ENCODE measurements around the gene RNF149.

DNA sequence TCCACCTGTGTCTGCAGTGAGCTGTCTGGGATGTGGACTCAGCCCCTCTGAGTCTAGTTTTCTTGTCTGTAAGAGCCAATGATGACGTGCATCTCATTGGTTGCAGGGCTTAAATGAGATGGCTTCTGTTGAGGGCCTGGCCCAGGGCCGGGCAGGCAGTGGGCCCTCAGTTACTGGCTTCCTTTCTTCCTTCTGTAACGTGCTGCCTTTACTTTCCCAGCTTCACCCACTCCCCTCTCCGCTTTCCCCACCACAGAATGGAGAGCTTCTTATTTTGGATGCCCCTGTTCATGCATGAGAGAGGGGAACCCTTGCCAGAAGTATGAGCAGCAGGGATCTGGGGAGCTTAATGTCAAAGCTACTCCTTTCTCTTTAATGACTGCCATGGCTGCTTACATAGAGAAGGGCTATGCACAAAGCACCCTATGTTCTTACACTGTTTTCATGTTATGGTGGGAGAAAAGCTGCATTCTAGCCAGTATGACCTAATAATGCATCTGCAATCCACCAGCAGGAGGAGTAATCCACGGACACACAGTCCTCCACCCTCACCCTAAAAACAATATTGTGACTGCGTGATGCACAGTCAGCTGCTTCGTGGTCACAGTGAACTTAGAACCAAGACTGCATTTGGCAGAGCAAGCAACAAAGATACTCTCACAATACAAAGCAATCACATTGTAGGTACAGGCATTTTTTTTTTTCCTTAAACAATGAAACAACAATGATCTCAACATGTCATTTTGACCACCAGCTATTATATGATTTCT is 41.6 kb upstream of the RNF149 start:
- TF ChIP-seq, protein P1, sequence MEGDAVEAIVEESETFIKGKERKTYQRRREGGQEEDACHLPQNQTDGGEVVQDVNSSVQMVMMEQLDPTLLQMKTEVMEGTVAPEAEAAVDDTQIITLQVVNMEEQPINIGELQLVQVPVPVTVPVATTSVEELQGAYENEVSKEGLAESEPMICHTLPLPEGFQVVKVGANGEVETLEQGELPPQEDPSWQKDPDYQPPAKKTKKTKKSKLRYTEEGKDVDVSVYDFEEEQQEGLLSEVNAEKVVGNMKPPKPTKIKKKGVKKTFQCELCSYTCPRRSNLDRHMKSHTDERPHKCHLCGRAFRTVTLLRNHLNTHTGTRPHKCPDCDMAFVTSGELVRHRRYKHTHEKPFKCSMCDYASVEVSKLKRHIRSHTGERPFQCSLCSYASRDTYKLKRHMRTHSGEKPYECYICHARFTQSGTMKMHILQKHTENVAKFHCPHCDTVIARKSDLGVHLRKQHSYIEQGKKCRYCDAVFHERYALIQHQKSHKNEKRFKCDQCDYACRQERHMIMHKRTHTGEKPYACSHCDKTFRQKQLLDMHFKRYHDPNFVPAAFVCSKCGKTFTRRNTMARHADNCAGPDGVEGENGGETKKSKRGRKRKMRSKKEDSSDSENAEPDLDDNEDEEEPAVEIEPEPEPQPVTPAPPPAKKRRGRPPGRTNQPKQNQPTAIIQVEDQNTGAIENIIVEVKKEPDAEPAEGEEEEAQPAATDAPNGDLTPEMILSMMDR (IDR thresholded peaks at IDR 0.05): peak; percentile 26
- no peak for TF ChIP-seq EZH2phosphoT487 (IDR thresholded peaks at IDR 0.05)
- TF ChIP-seq EZH2 (IDR thresholded peaks at IDR 0.05): no peak
